Ureter (tissue), 1 donor: ENCODE measurements around the gene NUSAP1. TPM values are rescaled to one million over a fixed set of nuclear protein-coding genes. Genes with fewer than 3 reads are reported as not detected.
"Not testable (repeated sequence)": the region's sequence is repeated elsewhere in the genome, so short reads cannot be mapped to it uniquely, and the experiment has no call there.

Experiments
- DNase-seq: peaks from one replicate; pipeline ENCODE4 v3.0.0-alpha.2; 2020; ENCODE audit warnings: low spot score
- total RNA-seq: library from RNA; stranded (reverse); gene quantifications from one replicate; pipeline ENCODE4 v1.2.4, GENCODE V29; 2023
- donor health status: DM: yes; HTN: yes; CAD: no.

Gene NUSAP1
- total RNA-seq, 1 donor from 2014 or later = 1.5 TPM

DNA sequence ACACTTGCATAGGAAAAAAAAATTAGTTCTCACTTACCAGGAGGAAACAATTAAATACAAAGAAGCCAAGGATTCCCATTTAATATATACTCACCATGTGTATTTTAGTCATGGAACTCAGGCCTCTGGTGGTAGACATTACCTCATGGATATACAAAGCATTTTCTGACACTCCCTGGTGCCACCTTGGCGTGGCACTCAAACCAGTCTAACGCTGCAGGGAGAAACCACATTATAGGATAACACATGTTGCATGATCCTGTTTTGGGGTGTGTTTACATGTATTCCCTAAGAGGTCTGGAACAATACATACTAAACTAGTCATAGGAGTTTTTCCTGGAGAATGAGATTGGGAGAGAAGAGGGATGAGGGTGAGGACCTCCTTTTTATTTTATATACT, 78.3 kb downstream of the NUSAP1 start:
- DNase-seq = no peak

DNA sequence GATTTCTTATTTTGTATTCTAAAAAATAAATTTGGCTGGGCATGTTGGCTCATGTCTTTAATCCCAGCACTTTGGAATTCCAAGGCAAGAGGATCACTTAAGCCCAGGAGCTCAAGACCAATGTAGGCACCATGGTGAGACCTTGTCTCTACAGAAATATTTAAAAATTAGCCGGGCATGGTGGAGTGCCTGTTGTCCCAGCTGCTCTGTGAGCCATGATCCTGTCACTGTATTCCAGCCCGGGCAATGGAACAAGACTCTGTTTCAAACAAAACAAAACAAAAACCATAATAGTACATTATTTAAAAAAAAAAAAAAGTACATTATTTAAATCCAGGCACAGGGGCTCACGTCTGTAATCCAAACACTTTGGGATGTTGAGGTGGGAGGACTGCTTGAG, 78.8 kb downstream of the NUSAP1 start:
- DNase-seq = no peak

DNA sequence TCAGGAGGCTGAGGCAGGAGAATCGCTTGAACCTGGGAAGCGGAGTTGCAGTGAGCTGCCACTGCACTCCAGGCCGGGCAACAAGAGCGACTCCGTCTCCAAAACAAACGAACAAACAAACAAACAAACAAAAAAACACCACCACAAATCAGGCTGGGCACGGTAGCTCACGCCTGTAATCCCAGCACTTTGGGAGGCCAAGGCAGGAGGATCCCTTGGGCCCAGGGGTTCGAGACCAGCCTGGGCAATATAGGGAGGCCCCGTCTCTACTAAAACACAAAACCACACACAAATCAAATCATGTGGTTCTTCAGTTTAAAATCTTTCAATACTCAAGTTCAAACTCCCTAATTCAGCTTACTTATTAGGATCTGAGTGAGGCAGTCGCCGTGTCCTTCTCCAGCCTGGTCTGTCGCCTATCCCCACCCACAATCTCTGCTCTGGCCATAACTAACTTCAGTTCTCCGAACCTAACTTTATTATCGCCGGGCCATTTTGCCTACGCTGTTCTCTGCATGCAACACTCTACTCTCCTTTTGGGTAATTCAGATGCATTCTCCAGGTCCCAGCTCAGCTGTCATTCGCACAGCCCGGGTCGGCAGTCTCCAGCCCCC, 83.6 kb downstream of the NUSAP1 start:
- no peak for DNase-seq

DNA sequence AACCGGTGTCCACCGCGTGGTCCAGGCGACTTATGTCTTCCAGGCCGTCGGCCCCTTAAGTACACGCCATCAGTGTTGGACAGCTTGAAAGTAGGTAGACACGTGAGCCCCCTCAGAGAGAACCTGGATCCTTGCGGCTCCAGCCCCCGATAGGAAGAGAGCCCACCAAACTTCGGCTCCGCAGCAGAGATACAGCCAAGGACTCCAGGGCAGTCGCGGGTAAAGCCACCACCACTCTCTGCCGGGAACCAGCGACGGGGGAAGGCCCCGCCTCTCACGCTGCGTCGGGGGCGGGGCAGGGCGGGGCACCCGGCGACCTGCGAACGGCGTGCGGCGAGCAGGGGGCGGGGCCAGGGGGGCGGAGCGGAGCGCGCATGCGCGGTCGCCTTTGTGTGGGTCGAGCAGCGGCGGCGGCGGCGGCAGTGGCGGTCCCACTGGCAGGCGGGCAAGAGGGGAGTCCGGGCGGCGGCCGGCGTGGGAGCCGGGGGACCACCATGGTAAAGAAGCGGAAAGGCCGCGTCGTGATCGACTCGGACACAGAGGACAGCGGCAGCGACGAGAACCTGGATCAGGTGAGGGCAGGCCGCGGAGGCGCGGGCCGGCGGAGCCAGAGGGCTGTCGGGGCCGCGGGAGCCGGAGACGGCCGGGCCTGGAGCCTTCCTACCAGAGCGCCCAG, 84.2 kb downstream of the NUSAP1 start, which contains the start of gene RTF1:
RTF1 (plus strand) TSS at position 354 of the 676 bp plus-strand sequence; CDS start at position 375, 21 bp downstream.
- peak; percentile 95 for DNase-seq

DNA sequence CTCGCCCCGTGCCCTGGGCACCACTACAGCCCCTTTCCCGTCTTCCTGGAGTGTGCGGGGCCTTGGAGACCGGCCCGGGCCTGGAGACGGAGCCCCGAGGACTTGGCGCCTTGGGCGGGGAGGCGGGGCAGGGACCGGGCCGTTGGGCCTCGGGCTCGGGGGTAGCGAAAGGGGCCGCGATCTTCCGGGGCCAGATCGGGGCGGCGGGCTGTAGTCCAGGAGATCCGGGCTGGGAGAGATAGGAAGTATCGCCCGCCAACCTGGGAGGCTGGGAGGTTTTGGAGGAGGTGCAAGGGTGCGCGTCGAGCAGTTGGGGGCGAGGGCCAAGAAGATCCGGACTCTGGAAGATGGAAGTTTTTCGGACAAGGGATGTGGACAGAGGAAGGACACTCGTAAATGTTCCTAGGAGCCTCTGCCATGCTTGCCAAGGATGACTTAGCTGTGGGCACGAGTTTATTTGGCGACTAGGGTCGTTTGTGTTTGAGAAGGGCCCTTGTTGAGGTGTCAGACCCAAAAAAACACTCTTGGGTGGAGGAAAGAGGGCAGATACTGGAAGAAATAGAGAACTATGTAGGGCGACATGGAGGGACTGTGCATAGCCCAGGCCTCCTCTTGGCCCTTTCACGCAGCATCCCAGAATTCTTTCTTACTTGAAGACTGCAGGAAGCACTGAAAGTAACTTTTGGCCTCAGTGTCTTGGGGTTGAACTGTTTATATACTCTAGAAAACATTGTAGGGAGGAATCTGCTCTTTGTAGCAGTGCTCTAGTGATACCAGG, 84.9 kb downstream of the NUSAP1 start:
- DNase-seq = no peak

DNA sequence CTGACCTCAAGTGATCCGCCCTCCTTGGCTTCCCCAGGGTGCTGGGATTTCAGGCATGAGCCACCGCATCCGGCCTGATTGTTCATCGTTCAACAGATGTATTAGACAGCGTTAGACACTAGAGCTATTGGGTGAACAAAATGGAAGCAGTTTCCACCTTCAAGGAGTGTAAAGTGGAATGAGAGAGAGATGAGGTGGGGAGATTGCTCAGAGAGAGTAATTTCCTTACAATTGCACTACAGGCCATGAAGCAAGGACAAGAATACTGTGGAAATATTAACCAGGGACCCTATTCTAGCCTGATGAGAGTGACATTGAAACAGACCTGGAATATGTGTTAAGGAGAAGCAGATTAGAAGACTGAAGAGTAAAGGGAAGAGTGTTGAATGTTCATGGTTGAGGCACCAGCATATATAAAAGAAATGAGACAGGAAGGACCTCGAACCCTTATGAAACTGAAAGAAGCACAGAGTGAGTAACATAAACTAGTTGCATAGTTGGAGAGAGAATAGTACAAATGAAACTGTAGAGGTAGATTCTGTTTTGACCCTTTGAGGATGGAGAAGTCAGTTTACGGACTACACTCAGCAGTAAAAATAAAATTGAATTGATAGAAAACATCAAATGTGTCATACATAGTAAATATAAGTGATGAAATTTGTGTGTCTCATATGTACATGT, 91.4 kb downstream of the NUSAP1 start:
- DNase-seq = no peak

DNA sequence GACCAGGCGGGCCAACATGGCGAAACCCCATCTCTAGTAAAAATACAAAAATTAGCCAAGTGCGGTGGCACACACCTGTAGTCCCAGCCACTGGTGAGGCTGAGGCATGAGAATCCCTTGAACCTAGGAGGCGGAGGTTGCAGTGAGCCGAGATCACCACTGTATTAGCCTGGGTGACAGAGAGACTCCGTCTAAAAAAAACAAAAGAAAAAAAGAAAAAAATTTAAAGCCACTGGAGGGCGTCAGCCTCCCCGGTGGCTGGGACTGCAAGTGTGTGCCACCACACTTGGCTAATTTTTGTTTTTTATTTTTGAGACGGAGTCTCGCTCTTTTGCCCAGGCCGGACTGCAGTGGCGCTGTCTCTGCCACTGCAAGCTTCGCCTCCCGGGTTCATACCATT, 92.1 kb downstream of the NUSAP1 start:
- no peak for DNase-seq

DNA sequence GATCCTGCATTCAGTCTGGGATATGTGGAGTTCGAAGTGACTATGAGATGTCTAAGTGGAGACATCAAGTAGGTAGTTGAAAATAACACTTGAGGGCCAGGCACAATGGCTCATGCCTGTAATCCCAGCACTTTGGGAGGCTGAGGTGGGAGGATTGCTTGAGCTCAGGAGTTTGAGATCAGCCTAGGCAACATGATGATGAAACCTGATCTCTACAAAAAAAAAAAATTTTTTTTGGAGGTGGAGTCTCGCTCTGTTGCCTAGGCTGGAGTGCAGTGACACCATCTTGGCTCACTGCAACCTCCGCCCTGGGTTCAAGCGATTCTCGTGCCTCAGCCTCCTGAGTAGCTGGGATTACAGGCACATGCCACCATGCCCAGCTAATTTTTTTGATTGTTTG, 93.2 kb downstream of the NUSAP1 start:
- not testable (repeated sequence) for DNase-seq

DNA sequence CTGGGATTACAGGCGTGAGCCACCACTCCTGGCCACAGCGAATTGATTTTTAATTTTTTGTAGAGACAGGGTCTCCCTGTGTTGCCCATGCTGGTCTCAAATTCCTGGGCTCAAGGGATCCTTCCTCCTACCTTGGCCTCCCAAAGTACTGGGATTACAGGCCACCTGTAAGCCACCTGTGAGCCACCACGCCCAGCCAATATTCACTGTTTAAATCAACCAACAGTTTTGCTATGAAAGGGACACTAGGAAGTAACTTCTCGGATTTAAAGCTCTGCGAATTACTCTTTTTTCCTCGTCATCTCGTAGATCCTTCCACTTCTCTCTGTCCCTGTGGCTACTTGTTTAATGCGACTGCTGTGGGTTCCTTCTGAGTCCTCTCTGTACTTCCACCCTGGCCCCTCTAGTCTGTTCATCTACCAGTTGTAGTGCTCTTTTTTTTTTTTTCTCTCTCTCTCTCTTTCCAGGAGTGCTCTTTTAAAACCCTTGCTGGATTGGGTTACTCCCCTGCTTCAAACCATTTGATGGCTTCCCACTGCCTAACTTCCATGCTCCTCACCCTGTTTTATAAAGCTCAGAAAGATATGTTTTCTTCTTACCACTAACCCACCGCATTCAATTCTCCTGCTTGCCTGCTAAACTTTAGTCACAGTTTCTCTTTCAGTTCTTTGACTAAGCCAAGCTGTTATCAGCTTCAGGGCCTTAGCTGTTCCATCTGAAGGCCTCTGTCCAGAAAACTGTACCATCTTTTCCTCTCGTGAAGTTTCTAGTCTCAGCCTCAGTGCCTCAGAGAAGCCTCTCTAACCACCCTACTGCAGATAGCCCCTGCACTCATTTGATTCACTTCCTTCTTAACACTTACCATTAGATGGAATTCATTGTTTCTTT, 96.6 kb downstream of the NUSAP1 start:
- DNase-seq = no peak

Other genes with a start within 250 kb of the NUSAP1 start
- gene INO80, start 216.6 kb upstream of the NUSAP1 start, total RNA-seq = 38.6 TPM
- not detected for gene EXD1, start 102.1 kb upstream of the NUSAP1 start, total RNA-seq
- gene CHP1, start 101.6 kb upstream of the NUSAP1 start, total RNA-seq = 146 TPM
- not detected for gene OIP5, start 290 bp upstream of the NUSAP1 start, total RNA-seq
- gene NDUFAF1, start 69.6 kb downstream of the NUSAP1 start, total RNA-seq = 14.6 TPM
- gene RTF1, start 84.2 kb downstream of the NUSAP1 start, total RNA-seq = 33.2 TPM
- gene ITPKA, start 161.0 kb downstream of the NUSAP1 start, total RNA-seq = 0.29 TPM
- gene LTK, start 180.9 kb downstream of the NUSAP1 start, total RNA-seq = 0.73 TPM
- 34.5 TPM for gene RPAP1, start 211.4 kb downstream of the NUSAP1 start, total RNA-seq
- gene TYRO3, start 226.3 kb downstream of the NUSAP1 start, total RNA-seq = 9.6 TPM